Measurements from ENCODE around the gene CWC27.

- TF ChIP-seq SP1 (IDR thresholded peaks at IDR 0.05) (no peak), LEF1 (IDR thresholded peaks at IDR 0.05; ENCODE audit: borderline replicate concordance) (no peak), ARNT (IDR thresholded peaks at IDR 0.05) (no peak), FOXM1 (IDR thresholded peaks at IDR 0.05; ENCODE audit: borderline replicate concordance) (no peak), TARDBP (IDR thresholded peaks at IDR 0.05) (no peak)
These were observed 250.0 kb downstream of the CWC27 start for GRCh38 chr5:65018763-65019162.

All from HEK293T (cell line).